Stimulated activated CD8-positive, alpha-beta memory T cell treated with anti-CD3 and anti-CD28 coated beads, Interleukin-15, amount 100 ng/mL, for 24 hours (primary cell): Measurements from ENCODE around the gene TEX22.
"Not testable (repeated sequence)": the region's sequence is repeated elsewhere in the genome, so short reads cannot be mapped to it uniquely, and the experiment has no call there.

Experiments
- DNase-seq: peaks from one replicate; pipeline ENCODE4 v3.0.0-alpha.2; 2020; ENCODE audit warnings: low read depth

The TEX22 gene, protein sequence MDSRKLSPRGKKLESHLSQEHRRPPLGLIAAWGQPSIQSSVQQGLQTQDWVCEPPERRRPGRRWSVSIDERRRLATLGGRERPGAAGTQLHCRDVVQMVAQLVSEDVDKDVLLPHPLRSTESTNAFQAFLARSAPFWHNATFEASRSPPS

DNA sequence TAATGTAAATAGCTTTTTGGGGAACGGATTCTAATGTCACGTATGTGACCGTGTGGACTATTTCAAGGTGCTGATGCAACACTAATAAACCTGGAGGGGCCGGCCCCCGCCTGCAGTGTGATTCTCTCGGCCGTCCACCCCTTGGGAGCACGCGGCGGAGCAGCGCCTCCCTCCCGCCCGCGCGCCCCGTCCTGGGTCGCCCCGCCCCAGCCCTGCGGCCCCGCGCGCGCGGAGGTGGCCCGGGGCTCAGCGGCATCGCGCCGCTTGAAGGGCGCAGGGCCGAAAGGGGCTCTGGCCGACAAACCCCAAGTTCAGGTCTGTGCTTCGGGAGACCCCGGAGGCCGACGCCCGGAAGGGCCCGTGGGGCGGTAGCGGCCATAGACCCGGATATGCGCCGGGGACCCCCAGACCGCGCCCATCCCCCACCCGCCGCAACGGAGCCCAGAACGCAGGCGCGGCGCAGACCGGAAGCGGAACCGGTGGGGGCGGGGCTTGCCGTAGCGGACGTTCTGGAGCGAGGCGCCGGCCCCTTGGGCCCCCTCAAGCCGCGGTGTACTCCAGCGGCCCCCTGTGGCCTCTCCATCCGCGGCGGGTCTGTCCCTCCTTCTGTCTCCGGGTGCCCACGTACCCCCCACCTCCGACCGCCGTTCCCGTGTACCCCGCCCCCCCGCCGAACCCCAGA lies at the start of gene TEX22:
Gene TEX22, plus strand, starts transcription at position 495 of the 682 bp plus-strand sequence. CDS start 803 bp downstream, outside the sequence.
- peak; percentile 99 for DNase-seq

DNA sequence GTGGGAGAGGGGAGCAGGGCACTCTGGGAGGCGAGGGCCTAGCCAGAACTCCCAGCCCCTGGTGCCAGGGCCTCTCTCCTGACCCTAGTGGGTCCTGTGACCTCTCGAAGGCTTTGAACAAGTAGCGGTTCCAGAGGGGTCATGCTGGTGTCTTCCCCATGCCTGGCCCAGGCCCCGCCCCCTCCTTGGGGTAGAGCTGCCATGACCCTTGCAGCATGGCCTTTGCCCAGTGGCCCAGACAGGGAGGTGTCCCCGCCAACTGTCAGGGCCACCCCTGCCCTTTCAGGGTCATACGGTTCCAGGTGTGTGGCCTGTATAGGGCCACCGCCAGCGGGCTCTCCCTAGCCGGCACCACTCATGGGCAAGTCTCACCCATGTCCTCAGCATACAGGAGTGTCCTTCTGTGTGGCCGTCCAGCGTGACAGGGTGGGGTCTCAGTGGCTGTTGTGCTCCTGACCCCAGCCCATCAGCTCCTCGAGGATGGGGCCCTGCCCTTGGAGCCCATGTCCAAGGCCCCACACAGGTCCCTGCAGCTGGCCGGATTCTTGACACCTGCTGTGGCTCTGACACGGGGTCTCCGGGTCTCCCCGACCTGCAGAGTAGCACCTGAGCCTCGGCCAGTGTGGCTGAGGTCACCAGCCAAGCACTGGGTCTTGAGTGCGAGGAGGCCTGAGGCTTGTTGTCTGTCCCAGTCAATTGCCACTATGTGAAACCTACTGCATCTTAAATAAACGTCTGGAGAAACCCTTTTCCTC lies 49.2 kb upstream of the TEX22 start:
- DNase-seq, result no peak

DNA sequence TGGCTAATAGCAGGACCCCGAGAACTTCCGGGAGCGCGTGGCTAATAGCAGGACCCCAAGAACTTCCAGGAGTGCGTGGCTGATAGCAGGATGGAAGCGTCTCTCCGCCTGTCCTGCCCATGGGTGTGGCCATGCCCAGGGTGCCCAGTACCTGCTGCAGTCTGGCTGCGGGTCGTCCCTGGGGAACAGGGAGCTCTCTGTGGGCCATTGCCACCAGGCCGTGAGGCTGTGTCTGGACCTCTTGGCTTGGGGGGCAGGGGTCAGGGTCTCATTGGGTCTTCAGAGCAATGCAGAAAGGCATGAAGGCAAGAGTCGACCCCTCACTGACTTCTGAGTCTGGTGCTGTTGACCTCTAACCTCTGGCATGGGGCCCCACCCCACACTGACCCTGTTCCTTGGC lies 48.3 kb upstream of the TEX22 start:
- no peak for DNase-seq

DNA sequence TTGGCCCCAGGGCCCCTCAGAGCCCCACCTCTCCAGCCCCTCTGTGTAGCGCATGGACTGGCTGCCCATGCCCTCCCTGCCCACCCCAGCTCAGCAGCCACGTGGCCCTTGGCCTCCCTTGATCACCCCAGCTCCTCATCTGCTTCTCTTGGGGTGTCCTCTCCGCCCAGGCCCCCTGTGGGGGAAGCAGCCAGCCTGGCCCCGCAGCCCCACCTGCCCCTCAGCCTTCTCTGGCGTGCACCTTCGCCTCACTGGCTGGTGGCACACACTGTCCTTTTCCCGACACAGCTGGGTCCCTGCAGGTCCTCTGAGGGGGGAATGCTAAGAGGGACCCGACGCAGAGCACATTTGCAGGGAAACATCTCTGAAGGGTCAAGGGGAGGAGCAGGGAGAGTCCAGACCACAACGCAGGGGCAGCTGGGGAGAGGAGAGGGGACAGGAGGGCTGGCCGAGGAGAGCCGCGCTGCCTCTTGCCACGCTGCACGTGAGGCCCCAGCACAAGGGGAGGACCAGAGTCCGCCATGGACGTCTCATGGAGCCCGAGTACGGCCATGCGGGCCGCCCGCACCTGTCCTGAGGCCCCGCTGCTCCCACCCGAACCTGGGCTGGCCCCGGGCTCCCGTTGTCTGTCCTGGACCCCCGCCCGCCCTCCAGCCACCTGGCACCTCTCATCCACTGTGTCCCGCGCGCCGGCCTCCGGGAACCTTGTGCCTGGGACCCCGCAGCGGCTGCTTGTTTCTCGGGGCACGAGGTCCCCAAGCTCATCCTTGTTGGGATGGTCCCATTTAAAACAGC lies 47.7 kb upstream of the TEX22 start:
- no peak for DNase-seq

DNA sequence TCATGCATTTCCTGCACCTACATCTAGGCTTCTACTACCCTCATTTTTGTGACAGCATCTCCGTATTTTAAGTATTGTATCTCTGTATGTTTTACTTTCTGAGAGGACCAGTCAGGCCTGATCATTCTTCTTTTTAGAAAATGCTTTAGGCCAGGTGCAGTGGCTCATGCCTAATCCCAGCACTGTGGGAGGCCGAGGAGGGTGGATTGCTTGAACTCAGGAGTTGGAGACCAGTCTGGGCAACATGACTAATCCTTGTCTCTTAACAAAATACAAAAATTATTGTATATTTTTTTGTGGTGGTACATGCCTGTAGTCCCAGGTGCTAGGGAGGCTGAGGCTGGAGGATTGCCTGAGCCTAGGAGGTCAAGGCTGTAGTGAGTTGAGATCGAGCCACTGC lies 46.9 kb upstream of the TEX22 start:
- no peak for DNase-seq

DNA sequence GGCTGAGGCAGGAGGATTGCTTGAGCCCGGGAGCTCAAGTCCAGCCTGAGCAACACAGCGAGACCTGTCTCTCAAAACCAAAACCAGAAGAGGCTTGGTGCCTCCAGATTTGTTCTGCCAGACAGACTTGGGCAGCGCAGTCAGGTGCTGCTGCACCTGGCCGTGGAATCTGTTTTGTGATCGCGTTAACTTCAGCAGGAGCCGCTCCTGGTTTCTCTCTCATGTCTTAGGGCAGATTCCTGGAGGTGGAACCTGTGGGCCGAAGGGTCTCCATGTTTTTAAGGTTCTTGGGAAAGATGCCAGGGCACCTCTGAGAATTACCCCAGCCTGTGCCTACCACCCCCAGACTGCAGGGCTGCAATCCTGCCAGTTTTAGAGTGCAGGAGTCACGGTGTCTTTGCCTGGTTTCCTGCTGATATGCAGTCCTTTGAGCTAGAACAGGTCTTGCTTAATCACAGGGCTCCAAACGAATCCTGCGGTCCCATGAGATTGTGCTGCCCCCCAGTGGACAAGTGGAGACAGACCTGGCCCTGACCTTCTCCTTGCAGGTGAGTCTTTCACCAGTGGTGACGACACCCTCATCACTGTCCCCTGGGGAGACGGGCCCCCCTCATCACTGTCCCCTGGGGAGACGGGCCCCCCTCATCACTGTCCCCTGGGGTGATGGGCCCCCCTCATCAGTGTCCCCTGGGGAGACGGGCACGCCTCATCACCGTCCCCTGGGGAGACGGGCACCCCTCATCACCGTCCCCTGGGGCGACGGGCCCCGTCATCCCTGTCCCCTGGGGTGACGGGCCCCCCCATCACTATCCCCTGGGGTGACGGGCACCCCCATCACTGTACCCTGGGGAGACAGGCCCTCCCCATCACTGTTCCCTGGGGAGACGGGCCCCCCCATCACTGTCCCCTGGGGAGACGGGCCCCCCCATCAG lies 46.2 kb upstream of the TEX22 start:
- DNase-seq, result peak; percentile 64

DNA sequence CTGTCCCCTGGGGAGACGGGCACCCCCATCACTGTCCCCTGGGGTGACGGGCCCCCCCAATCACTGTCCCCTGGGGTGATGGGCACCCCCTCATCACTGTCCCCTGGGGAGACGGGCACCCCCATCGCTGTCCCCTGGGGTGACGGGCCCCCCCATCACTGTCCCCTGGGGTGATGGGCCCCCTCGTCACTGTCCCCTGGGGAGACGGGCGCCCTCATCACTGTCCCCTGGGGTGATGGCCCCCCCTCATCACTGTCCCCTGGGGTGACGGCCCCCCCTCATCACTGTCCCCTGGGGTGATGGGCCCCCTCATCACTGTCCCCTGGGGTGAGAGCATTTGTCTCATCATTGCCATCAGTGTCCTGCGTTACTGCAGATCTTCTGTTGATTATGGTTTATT lies 45.2 kb upstream of the TEX22 start:
- no peak for DNase-seq

DNA sequence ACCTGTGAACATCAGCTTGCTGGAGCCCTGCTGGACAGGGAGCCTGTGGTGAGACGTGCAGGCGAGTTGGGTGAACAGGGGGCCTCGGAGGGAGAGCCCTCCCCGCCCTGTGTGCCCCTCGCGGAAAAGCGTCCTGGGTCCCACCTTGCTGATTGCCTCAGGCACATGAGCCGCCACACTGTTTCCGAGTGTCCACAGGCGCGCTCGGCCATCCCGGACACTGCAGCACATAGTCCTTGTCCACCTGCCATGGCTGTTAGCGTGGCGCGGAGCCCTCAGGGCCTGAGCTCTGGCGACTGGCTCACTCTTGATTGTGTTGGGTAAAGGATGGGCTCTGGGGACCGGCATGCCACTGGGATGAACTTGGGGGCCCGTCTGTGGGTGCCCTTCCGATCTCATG lies 43.8 kb upstream of the TEX22 start:
- DNase-seq, result no peak

DNA sequence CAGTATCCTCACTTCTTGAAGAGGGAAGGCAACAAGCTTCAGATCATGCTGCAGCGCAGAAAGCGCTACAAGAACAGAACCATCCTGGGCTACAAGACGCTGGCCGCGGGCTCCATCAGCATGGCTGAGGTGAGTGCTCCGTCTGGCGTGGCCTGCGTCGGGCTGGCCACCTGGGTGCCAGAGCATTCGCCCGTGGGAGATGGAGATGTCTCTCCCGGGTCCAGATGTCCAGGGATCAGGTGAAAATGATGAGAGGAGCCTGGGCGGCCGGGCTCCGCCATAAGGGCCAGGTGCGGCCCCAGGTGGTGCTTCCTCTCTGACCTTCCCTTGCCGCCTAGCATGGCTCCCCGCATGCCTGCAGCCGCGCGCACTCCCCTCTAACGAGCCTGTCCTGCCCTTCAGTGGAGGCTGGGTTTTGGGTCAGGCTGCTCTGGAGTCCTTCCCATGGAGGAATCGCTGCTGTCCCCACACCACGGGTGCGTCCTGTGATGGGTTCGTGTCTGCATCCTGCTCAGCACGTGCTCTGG lies 43.2 kb upstream of the TEX22 start:
- no peak for DNase-seq

DNA sequence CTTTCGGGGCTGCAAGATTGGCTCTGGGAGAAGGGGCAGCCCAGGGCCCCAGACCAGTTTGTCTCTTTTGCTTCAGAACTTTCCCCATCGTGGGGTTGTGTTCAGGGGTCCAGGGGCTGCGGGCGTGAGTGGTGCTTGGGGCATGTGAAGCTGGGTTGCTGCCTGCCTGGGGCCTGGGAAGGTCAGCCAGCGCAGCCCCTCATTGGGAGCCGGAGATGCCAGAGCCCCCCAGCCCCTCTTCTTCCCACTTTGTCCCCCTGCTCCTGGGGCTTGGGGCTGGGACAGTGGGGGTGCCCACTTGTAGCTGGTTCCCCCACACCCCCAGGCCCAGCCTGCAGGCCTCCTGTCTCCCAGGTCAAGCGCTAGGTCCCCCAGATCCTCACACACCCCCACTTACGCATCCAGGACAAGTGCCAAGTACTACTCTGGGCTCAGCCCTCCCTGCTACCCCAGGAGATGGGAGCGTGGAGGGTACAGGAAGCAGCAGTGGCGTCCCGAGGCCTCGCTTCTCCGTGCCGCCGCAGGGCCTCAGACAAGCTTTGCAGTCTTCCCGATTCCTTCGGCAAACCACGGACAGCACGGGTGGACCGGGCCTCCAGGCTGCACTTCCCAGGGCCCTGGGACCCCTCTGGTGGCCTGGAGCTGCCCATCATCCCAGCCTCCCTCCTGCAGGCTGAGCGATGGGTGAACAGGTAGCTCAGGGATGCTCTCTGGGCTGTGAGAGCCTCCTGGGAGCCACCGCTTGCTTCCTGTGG lies 42.3 kb upstream of the TEX22 start:
- no peak for DNase-seq

DNA sequence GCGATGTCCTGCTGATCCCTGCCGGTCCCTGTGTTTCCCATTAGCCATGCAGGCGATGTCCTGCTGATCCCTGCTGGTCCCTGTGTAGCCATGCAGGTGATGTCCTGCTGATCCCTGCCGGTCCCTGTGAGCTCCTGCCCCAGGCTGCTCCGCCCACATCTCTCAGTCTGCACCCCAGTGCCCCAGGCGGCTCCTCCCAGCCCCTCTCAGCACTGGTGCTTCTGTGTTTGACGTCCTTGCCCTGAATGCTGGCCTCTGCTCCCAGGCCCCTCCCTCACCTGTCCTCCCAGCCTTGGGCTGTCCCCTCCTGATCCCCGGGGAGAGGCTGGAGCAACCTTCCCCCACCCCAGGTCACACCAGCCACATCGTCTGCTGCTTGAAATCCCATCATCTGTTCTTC lies 41.4 kb upstream of the TEX22 start:
- no peak for DNase-seq

DNA sequence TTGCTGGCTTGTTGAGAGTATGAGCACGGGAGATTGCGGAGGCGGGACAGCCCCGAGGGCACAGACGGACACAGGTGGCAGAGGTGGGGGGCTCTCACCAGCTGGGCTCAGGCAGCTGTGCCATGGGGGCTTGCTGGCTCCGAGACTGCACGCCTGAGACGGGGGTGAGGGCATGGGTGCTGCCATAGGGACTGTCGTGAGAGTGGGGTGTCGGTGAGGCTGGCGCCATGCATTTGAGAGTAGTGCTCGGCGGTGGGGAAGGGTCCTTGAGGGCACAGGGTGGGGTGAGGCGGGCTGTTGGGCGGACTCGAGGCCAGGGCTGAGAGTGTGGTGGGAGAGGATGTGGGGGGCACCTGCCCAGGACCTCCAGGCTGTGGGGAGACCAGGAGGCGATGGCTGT lies 40.7 kb upstream of the TEX22 start:
- DNase-seq, result no peak

DNA sequence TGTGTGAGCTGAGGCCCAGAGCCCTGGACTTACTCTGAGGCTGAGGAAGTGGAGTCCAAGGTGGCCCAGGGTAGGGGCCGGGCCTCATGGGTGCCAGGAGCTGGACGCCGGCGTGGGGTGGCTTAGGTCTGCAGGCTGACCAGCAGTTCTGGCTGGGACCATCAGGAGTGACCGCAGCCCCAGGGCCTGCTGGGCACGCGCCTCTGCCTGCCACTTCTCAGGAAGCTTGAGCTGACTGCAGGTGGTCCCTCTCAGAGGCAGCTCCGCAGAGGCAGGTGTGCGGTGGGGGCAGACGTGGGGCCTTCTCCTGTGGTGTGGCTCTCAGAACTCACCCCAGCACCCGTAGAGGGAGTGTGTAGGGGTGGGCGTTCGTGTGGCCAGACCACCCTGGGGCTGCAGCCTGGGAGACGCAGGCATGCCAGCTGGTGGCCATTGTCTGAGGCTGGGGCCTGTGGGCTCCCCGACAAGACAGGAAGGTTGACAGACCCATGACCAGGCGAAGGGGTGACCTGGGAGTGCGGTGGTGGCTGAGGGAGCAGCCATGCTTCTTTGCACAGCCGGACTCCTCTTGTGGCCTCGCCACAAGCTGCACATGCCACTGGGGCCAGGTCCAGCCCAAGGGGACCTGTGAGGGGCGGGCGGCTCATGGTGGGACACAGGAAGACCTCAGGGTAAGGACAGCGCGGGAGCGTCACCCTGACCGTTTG lies 40.0 kb upstream of the TEX22 start:
- DNase-seq, result no peak

DNA sequence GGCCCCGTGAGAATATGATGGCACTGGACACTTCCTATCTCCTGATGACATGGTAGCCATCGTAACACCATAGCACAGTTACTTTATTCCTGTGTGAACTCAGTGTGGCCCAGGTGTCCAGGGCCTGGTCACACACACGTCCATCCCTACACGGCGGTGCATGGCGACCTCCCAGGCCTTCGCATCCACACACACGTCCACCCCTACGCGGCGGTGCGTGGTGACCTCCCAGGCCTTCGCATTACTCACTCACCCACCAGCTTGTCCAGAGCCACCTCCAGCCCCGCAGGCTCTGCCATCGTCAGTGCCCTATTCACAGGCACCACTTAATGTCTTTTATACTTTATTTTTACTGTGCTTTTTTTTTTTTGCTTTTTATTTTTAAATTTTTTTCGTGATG lies 39.4 kb upstream of the TEX22 start:
- DNase-seq, result no peak

DNA sequence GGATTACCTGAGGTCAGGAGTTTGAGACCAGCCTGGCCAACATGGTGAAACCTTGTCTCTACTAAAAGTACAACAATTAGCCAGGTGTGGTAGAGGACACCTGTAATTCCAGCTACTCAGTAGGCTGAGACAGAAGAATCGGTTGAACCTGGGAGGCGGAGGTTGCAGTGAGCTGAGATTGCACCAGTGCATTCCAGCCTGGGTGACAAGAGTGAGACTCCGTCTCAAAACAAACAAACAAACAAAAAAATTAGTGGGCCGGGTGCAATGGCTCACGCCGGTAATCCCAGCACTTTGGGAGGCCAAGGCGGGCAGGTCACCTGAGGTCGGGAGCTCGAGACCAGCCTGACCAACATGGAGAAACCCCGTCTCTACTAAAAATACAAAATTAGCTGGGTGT lies 36.9 kb upstream of the TEX22 start:
- DNase-seq, result not testable (repeated sequence)

DNA sequence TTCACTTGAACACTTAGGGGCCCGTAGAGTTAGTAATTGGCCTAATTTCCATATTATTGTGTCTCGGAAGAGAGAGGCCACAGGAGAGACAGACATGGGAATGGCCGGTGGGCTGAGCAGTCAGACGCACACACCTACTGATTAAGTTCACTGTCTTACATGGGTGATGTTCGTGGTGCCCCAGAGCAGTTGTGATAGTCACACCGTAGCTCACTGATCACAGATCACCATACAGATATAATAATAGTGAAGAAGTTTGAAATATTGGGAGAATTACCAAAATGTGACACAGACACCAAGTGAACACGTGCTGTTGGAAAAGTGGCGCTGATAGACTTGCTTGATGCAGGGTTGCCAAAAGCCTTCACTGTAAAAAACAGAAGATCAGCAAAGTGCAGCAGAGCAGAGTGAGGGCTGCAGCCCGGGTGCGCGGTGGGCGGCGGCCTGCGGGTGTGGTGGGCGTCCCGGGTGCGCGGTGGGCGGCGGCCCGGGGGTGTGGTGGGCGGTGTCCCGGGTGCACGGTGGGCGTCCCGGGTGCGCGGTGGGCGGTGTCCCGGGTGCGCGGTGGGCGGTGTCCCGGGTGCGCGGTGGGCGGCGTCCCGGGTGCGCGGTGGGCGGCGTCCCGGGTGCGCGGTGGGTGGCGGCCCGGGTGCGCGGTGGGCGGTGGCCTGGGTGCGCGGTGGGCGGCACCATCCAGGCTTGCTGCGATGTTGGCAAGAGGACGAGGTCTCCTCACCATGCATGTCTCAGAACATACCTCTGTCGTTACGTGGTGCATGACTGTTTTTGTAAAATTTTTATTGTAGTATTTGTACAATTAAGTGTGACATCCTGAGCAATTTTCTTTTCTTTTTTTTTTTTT lies 34.3 kb upstream of the TEX22 start:
- no peak for DNase-seq

DNA sequence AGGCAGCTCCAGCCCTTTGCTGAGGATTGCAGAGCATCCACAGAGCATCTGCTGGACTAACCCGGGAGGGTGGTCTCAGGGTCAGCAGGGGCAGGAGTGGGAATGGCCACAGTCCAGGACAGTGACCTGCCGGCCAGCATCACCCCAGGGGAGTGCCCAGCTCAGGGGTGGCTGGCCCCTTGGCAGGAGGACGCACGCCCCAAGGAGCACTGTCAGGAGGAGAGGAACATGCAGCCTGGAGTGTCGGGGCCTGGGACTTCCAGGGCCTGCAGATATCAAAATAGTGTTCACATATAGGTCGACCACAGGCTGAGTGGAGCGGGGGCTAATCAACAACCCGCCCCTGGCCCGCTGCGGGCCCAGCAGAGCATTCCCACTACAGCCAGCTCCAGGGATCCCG lies 33.2 kb upstream of the TEX22 start:
- DNase-seq, result no peak

DNA sequence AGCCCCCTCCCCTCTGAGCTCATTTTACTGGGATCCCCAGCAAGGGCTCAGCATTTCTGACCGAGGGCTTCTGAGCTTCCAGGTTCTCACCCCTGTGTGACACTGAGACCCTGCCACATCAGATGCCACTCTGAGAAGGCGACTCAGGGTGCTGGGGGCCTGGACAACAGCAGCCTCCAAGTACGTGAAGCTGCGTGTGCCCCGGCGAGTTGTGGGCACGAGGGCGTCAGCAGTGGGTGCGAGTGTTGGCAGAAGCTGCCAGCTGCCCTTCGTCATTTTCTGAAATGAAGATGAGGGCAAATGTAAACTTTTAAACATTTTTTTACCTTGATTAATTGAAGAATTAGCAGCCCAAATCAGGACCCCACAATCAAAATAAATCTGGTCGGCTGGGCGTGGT lies 32.7 kb upstream of the TEX22 start:
- no peak for DNase-seq
